ENCODE results near the gene DNAH3. TPM values are rescaled to one million over a fixed set of nuclear protein-coding genes. Genes with fewer than 3 reads are reported as not detected.

DNAH3 gene
- total and polyA plus RNA-seq, 2 of the 13 experiments (the other 11 are each of a cell fraction or from before 2014, with no cell fraction given): 0.07 to 0.08 TPM

- no peak for TF ChIP-seq ZNF317 (CRISPR knock-in tag; IDR thresholded peaks at IDR 0.05)
- TF ChIP-seq HIVEP1 (CRISPR knock-in tag; IDR thresholded peaks at IDR 0.05): no peak
- TF ChIP-seq ATAD3A (CRISPR knock-in tag; IDR thresholded peaks at IDR 0.05): no peak
- TF ChIP-seq ZEB1 (IDR thresholded peaks at IDR 0.05; ENCODE audit: insufficient replicate concordance, low read depth): no peak
- TF ChIP-seq STAT5B (CRISPR knock-in tag; IDR thresholded peaks at IDR 0.05): no peak
These were observed 62.5 kb downstream of the DNAH3 start (continued) for GRCh38 chr16:21088143-21088542.

GRCh38 chr16:21084631-21085225 lies 65.9 kb downstream of the DNAH3 start:
- ChIA-PET POLR2A (no interaction called here), CTCF (ENCODE audit: low intra/inter-chr PET ratio, low total read pairs) (interaction anchor here (1.5 to 2.8 kb wide), 3 partner anchors 234 to 285 kb away, joined by 4 to 56 read pairs (median 13); partner anchors contain the start of genes ERI2 and REXO5)
- Histone ChIP-seq H3K36me3 (replicated peaks in 1 of 2; ENCODE audit: control insufficient read depth in 1 of 2, insufficient read depth in 2 of 2, low read length in 2 of 2) (no peaks in the 10 kb centered on the region), H3K27ac (ENCODE audit: extremely low read length, insufficient read depth, low read length) (no peak overlapping the region), H3K4me1 (ENCODE audit: insufficient read depth, low read length) (peaks cover 11% of the 10 kb centered on the region; the same call in 1 of the 2 replicates), H3K9me3 (ENCODE audit: low read length) (no peaks in the 10 kb centered on the region), H4K20me1 (ENCODE audit: insufficient read depth, low read length) (no peaks in the 10 kb centered on the region), H3K4me2 (ENCODE audit: low read depth, low read length) (peak overlapping the region; percentile 32; the same call in 1 of the 2 replicates), H3K9ac (ENCODE audit: insufficient read depth, low read depth, low read length) (no peak overlapping the region), H2AFZ (ENCODE audit: low read length) (no peak overlapping the region), H3K27me3 (ENCODE audit: control insufficient read depth in 1 of 2, insufficient read depth in 2 of 2, low read length in 2 of 2) (no peaks in the 10 kb centered on the region), H3K4me3 (replicated peaks in 1 of 3; ENCODE audit: insufficient read depth in 1 of 3, low read depth in 2 of 3, low read length in 3 of 3) (no peak overlapping the region), H3K79me2 (ENCODE audit: insufficient read depth, low read length) (no peaks in the 10 kb centered on the region)
- FAIRE-seq (no peak), DNase-seq (ENCODE audit: low spot score) (peak; percentile 41), ATAC-seq (peak; percentile 52)
- in situ Hi-C loops (cut with HindIII; ENCODE audit: extremely low pct_ligation_motif_present, low pct_unique_long_range_greater_than_20kb) (loop anchor here (5.0 kb wide), 1 partner anchor 232 kb away; no protein-coding TSS in a partner anchor), intact Hi-C loops (cut with micrococcal nuclease; ENCODE audit: unreplicated experiment) (loop anchor here (1.0 kb wide), 2 partner anchors 234 to 285 kb away; no protein-coding TSS in a partner anchor)
- WGBS (ENCODE audit: low lambda C conversion rate): 30% methylated on average over 12 of the region's 12 CpGs
- no TSS peak for BruUV-seq (replicated peaks)
- TF ChIP-seq ZNF547 (CRISPR knock-in tag; IDR thresholded peaks at IDR 0.05) (no peak), ZNF781 (CRISPR knock-in tag; IDR thresholded peaks at IDR 0.05; ENCODE audit: borderline replicate concordance, not compliant biosample characterization) (no peak), ZNF770 (CRISPR knock-in tag; IDR thresholded peaks at IDR 0.05) (peak; percentile 86), CREB1 (IDR thresholded peaks at IDR 0.05) (no peak), CREB1 (CRISPR knock-in tag; IDR thresholded peaks at IDR 0.05) (no peak), CBX1 (IDR thresholded peaks at IDR 0.05; ENCODE audit: low read depth) (no peak), KDM5B (CRISPR knock-in tag; IDR thresholded peaks at IDR 0.05; ENCODE audit: borderline replicate concordance) (0 out of 2 replicates have a peak, but pooled peaks have one; percentile 39), HNF4G (IDR thresholded peaks at IDR 0.05; ENCODE audit: borderline replicate concordance, low read depth, low read length) (peak; percentile 26; the same call in 1 of the 2 replicates), HNF4G (CRISPR knock-in tag; IDR thresholded peaks at IDR 0.05; ENCODE audit: borderline replicate concordance, low read depth) (no peak), ZNF839 (CRISPR knock-in tag; IDR thresholded peaks at IDR 0.05; ENCODE audit: borderline replicate concordance) (no peak), ZFAT (CRISPR knock-in tag; conservative IDR thresholded peaks at IDR 0.05) (no peak), TFAP4 (IDR thresholded peaks at IDR 0.05; ENCODE audit: borderline replicate concordance, low read depth) (peak; percentile 56; the same call in 1 of the 2 replicates)
- TF ChIP-seq, protein P1, sequence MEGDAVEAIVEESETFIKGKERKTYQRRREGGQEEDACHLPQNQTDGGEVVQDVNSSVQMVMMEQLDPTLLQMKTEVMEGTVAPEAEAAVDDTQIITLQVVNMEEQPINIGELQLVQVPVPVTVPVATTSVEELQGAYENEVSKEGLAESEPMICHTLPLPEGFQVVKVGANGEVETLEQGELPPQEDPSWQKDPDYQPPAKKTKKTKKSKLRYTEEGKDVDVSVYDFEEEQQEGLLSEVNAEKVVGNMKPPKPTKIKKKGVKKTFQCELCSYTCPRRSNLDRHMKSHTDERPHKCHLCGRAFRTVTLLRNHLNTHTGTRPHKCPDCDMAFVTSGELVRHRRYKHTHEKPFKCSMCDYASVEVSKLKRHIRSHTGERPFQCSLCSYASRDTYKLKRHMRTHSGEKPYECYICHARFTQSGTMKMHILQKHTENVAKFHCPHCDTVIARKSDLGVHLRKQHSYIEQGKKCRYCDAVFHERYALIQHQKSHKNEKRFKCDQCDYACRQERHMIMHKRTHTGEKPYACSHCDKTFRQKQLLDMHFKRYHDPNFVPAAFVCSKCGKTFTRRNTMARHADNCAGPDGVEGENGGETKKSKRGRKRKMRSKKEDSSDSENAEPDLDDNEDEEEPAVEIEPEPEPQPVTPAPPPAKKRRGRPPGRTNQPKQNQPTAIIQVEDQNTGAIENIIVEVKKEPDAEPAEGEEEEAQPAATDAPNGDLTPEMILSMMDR (CRISPR knock-in tag; IDR thresholded peaks at IDR 0.05): peak; percentile 21
- TF ChIP-seq, protein P2, sequence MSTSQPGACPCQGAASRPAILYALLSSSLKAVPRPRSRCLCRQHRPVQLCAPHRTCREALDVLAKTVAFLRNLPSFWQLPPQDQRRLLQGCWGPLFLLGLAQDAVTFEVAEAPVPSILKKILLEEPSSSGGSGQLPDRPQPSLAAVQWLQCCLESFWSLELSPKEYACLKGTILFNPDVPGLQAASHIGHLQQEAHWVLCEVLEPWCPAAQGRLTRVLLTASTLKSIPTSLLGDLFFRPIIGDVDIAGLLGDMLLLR (CRISPR knock-in tag; IDR thresholded peaks at IDR 0.05): 0 out of 2 replicates have a peak, but pooled peaks have one; percentile 19

All from HepG2 (cell line).